ENCODE data around the gene PSMD11. TPM values are rescaled to one million over a fixed set of nuclear protein-coding genes. Genes with fewer than 3 reads are reported as not detected.

PSMD11 gene
- total RNA-seq, 1 experiment from 2014 or later: 163 TPM

GRCh38 chr17:32512328-32512727, 68.0 kb downstream of the PSMD11 start:
- no peaks in the 10 kb centered on the region for H3F3A ChIP-seq (ENCODE audit: low read length, unreplicated experiment)
- H3K27me3 ChIP-seq (ENCODE audit: low read length): no peaks in the 10 kb centered on the region
- H3K9me2 ChIP-seq (replicated peaks; ENCODE audit: low read length): no peaks in the 10 kb centered on the region
- no peaks in the 10 kb centered on the region for H3K9me3 ChIP-seq (ENCODE audit: low read length)
- H3K4me2 ChIP-seq (ENCODE audit: low read length): no peak overlapping the region
- no peak overlapping the region for H2AFZ ChIP-seq (ENCODE audit: low read length)
- no TSS peak for BruUV-seq (replicated peaks)
- TF ChIP-seq EZH2 (IDR thresholded peaks at IDR 0.05; ENCODE audit: low read length, unreplicated experiment): no peak
- TF ChIP-seq CTCF (conservative IDR thresholded peaks at IDR 0.05; ENCODE audit: low read depth, low read length): no peak
- TF ChIP-seq EZH2phosphoT487 (IDR thresholded peaks at IDR 0.05; ENCODE audit: borderline replicate concordance, low read length): no peak
- no peak overlapping the region for H3K27ac ChIP-seq (ENCODE audit: low read length)
- CTCF ChIA-PET: no interaction called here
- DNase-seq (no peak), ATAC-seq (no peak)
- POLR2A ChIA-PET (ENCODE audit: unreplicated experiment): no interaction called here
- no peaks in the 10 kb centered on the region for H3K4me1 ChIP-seq (ENCODE audit: insufficient read depth, low read length)
- no peaks in the 10 kb centered on the region for H3K36me3 ChIP-seq (ENCODE audit: low read depth, low read length)
- H3K79me2 ChIP-seq (ENCODE audit: low read length): no peaks in the 10 kb centered on the region
- no peaks in the 10 kb centered on the region for H4K20me1 ChIP-seq (ENCODE audit: low read length)
- no peak overlapping the region for H3K4me3 ChIP-seq (ENCODE audit: low read length)
- intact Hi-C loops (cut with micrococcal nuclease): no loop called here
- no peak overlapping the region for H3K9ac ChIP-seq (ENCODE audit: low read length)

DNA sequence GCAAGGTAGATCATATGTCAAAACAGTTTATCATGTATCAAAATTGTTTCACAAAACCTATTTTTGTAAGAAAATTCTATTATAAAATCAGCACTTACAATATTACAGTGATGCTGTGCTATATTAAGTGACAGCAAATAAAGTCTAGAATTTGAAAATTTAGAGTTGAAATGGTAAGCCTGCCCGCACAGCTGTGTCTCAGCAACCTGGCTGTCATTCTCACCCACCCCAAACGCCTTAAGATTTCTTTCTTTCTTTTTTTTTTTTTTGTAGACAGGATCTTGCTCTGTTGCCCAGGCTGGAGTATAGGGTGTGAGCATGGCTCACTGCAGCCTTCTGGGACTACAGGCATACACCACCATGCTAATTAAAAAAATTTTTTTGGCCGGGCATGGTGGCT, 69.3 kb downstream of the PSMD11 start:
- no peaks in the 10 kb centered on the region for H3K4me1 ChIP-seq (ENCODE audit: insufficient read depth, low read length)

GRCh38 chr17:32514606-32515005, 70.3 kb downstream of the PSMD11 start:
- Histone ChIP-seq H3K36me3 (ENCODE audit: low read depth, low read length) (no peaks in the 10 kb centered on the region), H3K27me3 (ENCODE audit: low read length) (no peaks in the 10 kb centered on the region), H3K4me1 (ENCODE audit: insufficient read depth, low read length) (0 out of 2 replicates have a peak, but pooled peaks cover under 1% of the 10 kb centered on the region), H2AFZ (ENCODE audit: low read length) (no peak overlapping the region), H3K9me2 (replicated peaks; ENCODE audit: low read length) (no peaks in the 10 kb centered on the region), H3K9me3 (ENCODE audit: low read length) (no peaks in the 10 kb centered on the region), H3K4me3 (ENCODE audit: low read length) (no peak overlapping the region), H4K20me1 (ENCODE audit: low read length) (no peaks in the 10 kb centered on the region), H3K4me2 (ENCODE audit: low read length) (no peak overlapping the region), H3F3A (ENCODE audit: low read length, unreplicated experiment) (no peaks in the 10 kb centered on the region), H3K9ac (ENCODE audit: low read length) (no peak overlapping the region), H3K79me2 (ENCODE audit: low read length) (no peaks in the 10 kb centered on the region), H3K27ac (ENCODE audit: low read length) (no peak overlapping the region)
- no peak for TF ChIP-seq EZH2 (IDR thresholded peaks at IDR 0.05; ENCODE audit: low read length, unreplicated experiment)
- no peak for TF ChIP-seq CTCF (conservative IDR thresholded peaks at IDR 0.05; ENCODE audit: low read depth, low read length)
- no peak for TF ChIP-seq EZH2phosphoT487 (IDR thresholded peaks at IDR 0.05; ENCODE audit: borderline replicate concordance, low read length)
- no TSS peak for BruUV-seq (replicated peaks)
- POLR2A ChIA-PET (ENCODE audit: unreplicated experiment): no interaction called here
- ATAC-seq: no peak
- intact Hi-C loops (cut with micrococcal nuclease): no loop called here
- no peak for DNase-seq
- CTCF ChIA-PET: no interaction called here

More for the DNA sequence above, 69.3 kb downstream of the PSMD11 start:
- DNase-seq (no peak), ATAC-seq (no peak)
- intact Hi-C loops (cut with micrococcal nuclease): no loop called here
- H3K9ac ChIP-seq (ENCODE audit: low read length): no peak overlapping the region
- no peaks in the 10 kb centered on the region for H4K20me1 ChIP-seq (ENCODE audit: low read length)
- H3K4me3 ChIP-seq (ENCODE audit: low read length): no peak overlapping the region
- H2AFZ ChIP-seq (ENCODE audit: low read length): no peak overlapping the region
- no peaks in the 10 kb centered on the region for H3K36me3 ChIP-seq (ENCODE audit: low read depth, low read length)
- no peaks in the 10 kb centered on the region for H3K9me2 ChIP-seq (replicated peaks; ENCODE audit: low read length)
- no peak overlapping the region for H3K4me2 ChIP-seq (ENCODE audit: low read length)
- no peaks in the 10 kb centered on the region for H3K9me3 ChIP-seq (ENCODE audit: low read length)
- H3K27me3 ChIP-seq (ENCODE audit: low read length): no peaks in the 10 kb centered on the region
- H3K79me2 ChIP-seq (ENCODE audit: low read length): no peaks in the 10 kb centered on the region
- BruUV-seq (replicated peaks): no TSS peak
- no peak overlapping the region for H3K27ac ChIP-seq (ENCODE audit: low read length)
- CTCF ChIA-PET: no interaction called here
- no peaks in the 10 kb centered on the region for H3F3A ChIP-seq (ENCODE audit: low read length, unreplicated experiment)
- POLR2A ChIA-PET (ENCODE audit: unreplicated experiment): no interaction called here
- TF ChIP-seq EZH2 (IDR thresholded peaks at IDR 0.05; ENCODE audit: low read length, unreplicated experiment) (no peak), CTCF (conservative IDR thresholded peaks at IDR 0.05; ENCODE audit: low read depth, low read length) (no peak), EZH2phosphoT487 (IDR thresholded peaks at IDR 0.05; ENCODE audit: borderline replicate concordance, low read length) (no peak)

Measured in PC-3 (cell line).